Osteoblast (primary cell): ENCODE data around the gene ACBD6. TPM values are rescaled to one million over a fixed set of nuclear protein-coding genes. Genes with fewer than 3 reads are reported as not detected.

Experiments
- DNase-seq: peaks from one replicate; pipeline ENCODE4 v3.0.0; 2011; ENCODE audit warnings: low spot score, mixed read lengths; ENCODE audit not compliant: insufficient read length; ENCODE audit errors: missing footprints
- H2AFZ ChIP-seq: 2 replicates; pipeline ENCODE4 v1.6.0; 2011; ENCODE audit warnings: mild to moderate bottlenecking, low read length
- H3K27ac ChIP-seq: 2 replicates; pipeline ENCODE4 v1.5.1; 2011; ENCODE audit warnings: mild to moderate bottlenecking, low read depth, low read length, moderate library complexity
- H3K27me3 ChIP-seq: 2 replicates; pipeline ENCODE4 v1.6.0; 2012; ENCODE audit warnings: mild to moderate bottlenecking, control low read depth, inconsistent platforms, low read length, moderate library complexity; ENCODE audit not compliant: insufficient read depth
- H3K36me3 ChIP-seq: 2 replicates; pipeline ENCODE4 v1.5.1; 2011; ENCODE audit warnings: mild to moderate bottlenecking, low read length, control low read depth, moderate library complexity; ENCODE audit not compliant: insufficient read depth
- H3K4me1 ChIP-seq: 2 replicates; pipeline ENCODE4 v1.5.1; 2011; ENCODE audit warnings: mild to moderate bottlenecking, low read length, control low read depth, moderate library complexity; ENCODE audit not compliant: insufficient read depth
- H3K4me2 ChIP-seq: 2 replicates; pipeline ENCODE4 v1.6.0; 2011; ENCODE audit warnings: mild to moderate bottlenecking, low read length; ENCODE audit not compliant: insufficient read depth
- H3K4me3 ChIP-seq: fragments of 200-600 bp; sonication (generic); 3 replicates; pipeline ENCODE4 v1.5.1; 2012; ENCODE audit warnings: mild to moderate bottlenecking, low read length, inconsistent platforms; ENCODE audit not compliant: insufficient read depth
- H3K79me2 ChIP-seq: 2 replicates; pipeline ENCODE4 v1.6.0; 2012; ENCODE audit warnings: mild to moderate bottlenecking, low read length, control low read depth, inconsistent platforms; ENCODE audit not compliant: insufficient read depth
- H3K9me3 ChIP-seq: 2 replicates; pipeline ENCODE4 v1.5.1; 2011; ENCODE audit warnings: low read depth, low read length, control low read depth
- H4K20me1 ChIP-seq: 2 replicates; pipeline ENCODE4 v1.6.0; 2012; ENCODE audit warnings: mild to moderate bottlenecking, low read length, control low read depth; ENCODE audit not compliant: insufficient read depth
- total RNA-seq: library from RNA; depleted of rRNA; stranded (reverse); fragments of >200 nt; gene quantifications from 2 replicates; pipeline ENCODE4 v1.2.3, GENCODE V29; 2012
- TF ChIP-seq, protein P1 (sequence below): IDR thresholded peaks from 2 replicates; pipeline ENCODE4 v1.5.1; 2011; ENCODE audit warnings: mild to moderate bottlenecking, low read depth, low read length, moderate library complexity; ENCODE audit errors: extremely low read depth

The ACBD6 gene
- total RNA-seq, 1 donor: 55.7 TPM

DNA sequence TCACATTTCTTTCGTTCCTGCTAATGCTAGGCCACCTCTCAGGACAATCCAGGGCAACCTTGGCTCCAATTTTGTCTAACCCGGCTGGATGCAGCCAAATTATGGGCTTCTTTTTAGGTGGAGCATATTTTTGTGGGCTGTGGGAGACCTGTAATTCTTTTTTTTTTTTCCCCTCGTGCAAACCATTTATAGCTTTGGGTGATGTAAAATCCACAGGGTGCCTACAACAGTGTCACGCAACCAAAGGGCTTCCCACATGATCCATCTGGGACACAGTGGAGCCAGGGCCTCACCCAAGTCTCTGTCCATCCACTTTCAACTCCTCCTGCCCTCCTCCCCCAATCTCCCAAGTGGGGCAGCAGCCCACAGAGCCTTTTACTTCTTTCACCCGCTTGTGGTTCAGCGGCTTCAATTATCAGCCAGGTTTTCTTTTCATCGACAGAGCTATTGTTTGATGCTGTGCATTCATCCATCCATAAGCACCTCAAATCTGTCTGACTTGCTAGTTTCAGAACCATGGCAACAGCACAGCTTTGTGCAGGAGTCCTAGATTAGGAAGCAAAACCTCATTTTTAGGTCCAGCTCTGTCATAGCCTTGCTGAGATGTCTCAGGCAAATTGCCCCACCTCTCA is 46.4 kb upstream of the ACBD6 start:
- DNase-seq: no peak
- Histone ChIP-seq H3K9me3 (no peaks in the 10 kb centered on the region), H2AFZ (no peak overlapping the region), H3K4me3 (no peak overlapping the region), H3K36me3 (no peaks in the 10 kb centered on the region), H4K20me1 (no peaks in the 10 kb centered on the region), H3K27me3 (no peaks in the 10 kb centered on the region), H3K4me1 (no peaks in the 10 kb centered on the region), H3K4me2 (no peak overlapping the region), H3K79me2 (no peaks in the 10 kb centered on the region), H3K27ac (no peak overlapping the region)
- TF ChIP-seq, protein P1, sequence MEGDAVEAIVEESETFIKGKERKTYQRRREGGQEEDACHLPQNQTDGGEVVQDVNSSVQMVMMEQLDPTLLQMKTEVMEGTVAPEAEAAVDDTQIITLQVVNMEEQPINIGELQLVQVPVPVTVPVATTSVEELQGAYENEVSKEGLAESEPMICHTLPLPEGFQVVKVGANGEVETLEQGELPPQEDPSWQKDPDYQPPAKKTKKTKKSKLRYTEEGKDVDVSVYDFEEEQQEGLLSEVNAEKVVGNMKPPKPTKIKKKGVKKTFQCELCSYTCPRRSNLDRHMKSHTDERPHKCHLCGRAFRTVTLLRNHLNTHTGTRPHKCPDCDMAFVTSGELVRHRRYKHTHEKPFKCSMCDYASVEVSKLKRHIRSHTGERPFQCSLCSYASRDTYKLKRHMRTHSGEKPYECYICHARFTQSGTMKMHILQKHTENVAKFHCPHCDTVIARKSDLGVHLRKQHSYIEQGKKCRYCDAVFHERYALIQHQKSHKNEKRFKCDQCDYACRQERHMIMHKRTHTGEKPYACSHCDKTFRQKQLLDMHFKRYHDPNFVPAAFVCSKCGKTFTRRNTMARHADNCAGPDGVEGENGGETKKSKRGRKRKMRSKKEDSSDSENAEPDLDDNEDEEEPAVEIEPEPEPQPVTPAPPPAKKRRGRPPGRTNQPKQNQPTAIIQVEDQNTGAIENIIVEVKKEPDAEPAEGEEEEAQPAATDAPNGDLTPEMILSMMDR: no peak

DNA sequence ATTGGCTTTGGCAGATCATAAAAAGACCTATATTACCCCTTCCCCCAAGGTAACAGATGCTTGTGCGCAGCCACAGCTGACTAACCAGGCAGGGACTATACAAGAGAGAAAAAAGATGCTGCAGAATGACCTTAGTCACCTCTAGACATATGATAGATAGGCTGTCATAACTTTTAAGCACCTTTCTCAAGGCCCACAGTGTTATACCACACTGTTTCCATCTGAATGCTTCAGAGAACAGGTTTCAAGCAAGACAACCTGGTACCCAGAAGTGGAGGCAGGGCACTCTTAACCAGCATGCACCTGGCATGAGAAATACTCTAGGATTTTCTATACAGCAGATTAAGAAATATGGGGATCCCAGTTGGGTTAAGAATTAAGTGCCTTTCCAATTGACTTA is 43.6 kb upstream of the ACBD6 start:
- TF ChIP-seq, protein P1: no peak
- Histone ChIP-seq H3K4me3 (no peak overlapping the region), H3K27me3 (no peaks in the 10 kb centered on the region), H3K27ac (no peak overlapping the region), H3K4me2 (no peak overlapping the region), H3K79me2 (no peaks in the 10 kb centered on the region), H4K20me1 (no peaks in the 10 kb centered on the region), H3K4me1 (peaks cover 17% of the 10 kb centered on the region), H3K36me3 (no peaks in the 10 kb centered on the region), H3K9me3 (no peaks in the 10 kb centered on the region), H2AFZ (no peak overlapping the region)
- DNase-seq: no peak

DNA sequence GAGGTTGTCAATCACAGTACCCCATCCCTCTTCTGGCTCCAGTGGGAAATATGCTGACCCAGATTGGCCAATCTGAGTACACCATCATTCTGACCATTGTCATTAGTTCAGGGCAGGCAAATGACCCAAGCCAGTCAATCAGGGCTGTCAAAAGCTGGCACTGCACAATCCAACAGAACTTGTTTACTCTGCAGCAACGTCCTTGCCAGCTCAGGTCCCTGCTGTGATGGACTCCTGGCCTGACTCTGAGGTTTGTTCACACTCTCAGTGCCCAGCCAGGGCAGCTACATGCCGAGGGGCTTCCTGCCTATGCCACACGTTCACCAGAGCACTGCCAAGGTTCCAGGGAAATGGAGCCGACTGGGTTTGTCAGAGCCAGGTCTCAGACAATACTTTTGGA is 41.7 kb upstream of the ACBD6 start:
- H2AFZ ChIP-seq: no peak overlapping the region
- H3K27me3 ChIP-seq: no peaks in the 10 kb centered on the region
- no peak for DNase-seq
- H3K9me3 ChIP-seq: no peaks in the 10 kb centered on the region
- no peaks in the 10 kb centered on the region for H3K79me2 ChIP-seq
- no peak overlapping the region for H3K4me2 ChIP-seq
- H3K4me1 ChIP-seq: peaks cover 26% of the 10 kb centered on the region
- TF ChIP-seq, protein P1: no peak
- H3K4me3 ChIP-seq: no peak overlapping the region
- H3K36me3 ChIP-seq: no peaks in the 10 kb centered on the region
- no peak overlapping the region for H3K27ac ChIP-seq
- H4K20me1 ChIP-seq: no peaks in the 10 kb centered on the region

DNA sequence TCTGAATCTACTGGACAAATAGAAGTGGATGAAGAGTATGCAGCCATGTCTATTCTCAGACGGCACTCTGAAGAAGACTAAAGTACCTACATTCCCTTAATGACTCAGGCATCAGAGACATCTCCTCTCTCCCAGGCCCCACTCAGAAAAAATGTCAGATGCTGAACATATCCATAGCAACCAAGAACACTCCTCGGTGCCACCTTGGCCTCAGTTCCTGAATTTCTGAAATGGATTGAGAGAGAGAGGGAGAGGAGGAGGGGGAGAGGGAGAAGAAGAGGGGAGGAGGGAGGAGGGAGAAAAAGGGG is 40.4 kb upstream of the ACBD6 start:
- Histone ChIP-seq H3K36me3 (no peaks in the 10 kb centered on the region), H3K4me1 (peaks cover 26% of the 10 kb centered on the region), H3K27me3 (no peaks in the 10 kb centered on the region), H3K4me3 (no peak overlapping the region), H2AFZ (peak overlapping the region; percentile 71), H3K79me2 (no peaks in the 10 kb centered on the region), H4K20me1 (no peaks in the 10 kb centered on the region), H3K4me2 (peak overlapping the region; percentile 58), H3K9me3 (no peaks in the 10 kb centered on the region), H3K27ac (peak overlapping the region; percentile 60)
- TF ChIP-seq, protein P1: no peak
- DNase-seq: peak; percentile 72
